ENCODE data around the gene TMEM266.

- TF ChIP-seq YY1 (IDR thresholded peaks at IDR 0.05; ENCODE audit: insufficient read depth, insufficient read length) (no peak), ZNF274 (IDR thresholded peaks at IDR 0.05; ENCODE audit: low read depth, low read length) (no peak)
Observed at GRCh38 chr15:76181705-76182107, 121.9 kb downstream of the TMEM266 start.
